Measurements from ENCODE around the gene HOXA9.

GRCh38 chr7:27179503-27180430 is 14.4 kb upstream of the HOXA9 start:
- TF ChIP-seq CTCF (IDR thresholded peaks at IDR 0.05) (peak; percentile 45 to 82 (median 64)), POLR2A (IDR thresholded peaks at IDR 0.05) (no peak), EP300 (IDR thresholded peaks at IDR 0.05) (no peak), POLR2AphosphoS5 (IDR thresholded peaks at IDR 0.05) (no peak)
